GM19099 (cell line): Measurements from ENCODE around the gene DLK1.

Experiments
- POLR2A ChIP-seq: IDR thresholded peaks from 3 replicates; pipeline ENCODE4 v1.6.1; 2011; ENCODE audit warnings: low read depth; ENCODE audit not compliant: insufficient read length; ENCODE audit errors: extremely low read depth

The DLK1 gene

GRCh38 chr14:100747021-100747586 lies 20.4 kb downstream of the DLK1 start:
- TF ChIP-seq POLR2A, result no peak

GRCh38 chr14:100747736-100748135 lies 21.0 kb downstream of the DLK1 start:
- TF ChIP-seq POLR2A, result no peak

GRCh38 chr14:100748403-100748802 lies 21.7 kb downstream of the DLK1 start:
- no peak for TF ChIP-seq POLR2A

GRCh38 chr14:100748944-100749343 lies 22.3 kb downstream of the DLK1 start:
- TF ChIP-seq POLR2A, result no peak

GRCh38 chr14:100749967-100750597 lies 23.4 kb downstream of the DLK1 start:
- no peak for TF ChIP-seq POLR2A

- TF ChIP-seq POLR2A, result no peak
These were observed 24.3 kb downstream of the DLK1 start for GRCh38 chr14:100750762-100751699.

- TF ChIP-seq POLR2A, result no peak
These were observed 27.3 kb downstream of the DLK1 start for GRCh38 chr14:100754020-100754419.

GRCh38 chr14:100755649-100756048 lies 29.0 kb downstream of the DLK1 start:
- no peak for TF ChIP-seq POLR2A

- TF ChIP-seq POLR2A, result no peak
These were observed 34.8 kb downstream of the DLK1 start for GRCh38 chr14:100761481-100761880.

- no peak for TF ChIP-seq POLR2A
These were observed 35.4 kb downstream of the DLK1 start for GRCh38 chr14:100762089-100762515.

- TF ChIP-seq POLR2A, result no peak
These were observed 36.2 kb downstream of the DLK1 start for GRCh38 chr14:100762901-100763300.

- no peak for TF ChIP-seq POLR2A
These were observed 37.9 kb downstream of the DLK1 start for GRCh38 chr14:100764471-100765115.

GRCh38 chr14:100765296-100765695 lies 38.6 kb downstream of the DLK1 start:
- no peak for TF ChIP-seq POLR2A

GRCh38 chr14:100765991-100766390 lies 39.3 kb downstream of the DLK1 start:
- TF ChIP-seq POLR2A, result no peak
